Measurements from ENCODE around the gene ITGB1BP2.
"Not testable (repeated sequence)": the region's sequence is repeated elsewhere in the genome, so short reads cannot be mapped to it uniquely, and the experiment has no call there.

Gene ITGB1BP2

GRCh38 chrX:71300495-71300894, 1.1 kb upstream of the ITGB1BP2 start:
- H3K4me1 ChIP-seq (ENCODE audit: control insufficient read depth in 1 of 2, insufficient read depth in 2 of 2, low read length in 2 of 2); H3K27ac ChIP-seq (ENCODE audit: low read depth, low read length); H3K9ac ChIP-seq (ENCODE audit: low read depth in 1 of 2, low read length in 2 of 2); H3K27me3 ChIP-seq (ENCODE audit: control insufficient read depth in 1 of 2, insufficient read depth in 2 of 2, low read length in 2 of 2); H3K9me3 ChIP-seq (ENCODE audit: control insufficient read depth in 1 of 2, low read length in 2 of 2); H3K4me3 ChIP-seq (ENCODE audit: low read depth in 1 of 2, low read length in 2 of 2): not testable (repeated sequence)
- H3K36me3 ChIP-seq (ENCODE audit: control insufficient read depth in 1 of 2, insufficient read depth in 2 of 2, low read length in 2 of 2) = peaks cover 28 to 38% of the 10 kb centered on the region in 2 donors

- H3K36me3 ChIP-seq (ENCODE audit: control insufficient read depth in 1 of 2, insufficient read depth in 2 of 2, low read length in 2 of 2) = peaks cover 14 to 22% of the 10 kb centered on the region in 2 donors
- no peaks in the 10 kb centered on the region for H3K9me3 ChIP-seq (ENCODE audit: control insufficient read depth in 1 of 2, low read length in 2 of 2)
- no peak overlapping the region for H3K27ac ChIP-seq (ENCODE audit: low read depth, low read length)
- H3K4me3 ChIP-seq (ENCODE audit: low read depth in 1 of 2, low read length in 2 of 2) = no peak overlapping the region
- no peaks in the 10 kb centered on the region for H3K4me1 ChIP-seq (ENCODE audit: control insufficient read depth in 1 of 2, insufficient read depth in 2 of 2, low read length in 2 of 2)
- H3K9ac ChIP-seq (ENCODE audit: low read depth in 1 of 2, low read length in 2 of 2) = no peak overlapping the region
- H3K27me3 ChIP-seq (ENCODE audit: control insufficient read depth in 1 of 2, insufficient read depth in 2 of 2, low read length in 2 of 2) = no peaks in the 10 kb centered on the region
These were observed 1.1 kb downstream of the ITGB1BP2 start for GRCh38 chrX:71302461-71303213.

GRCh38 chrX:71304561-71304960, 3.0 kb downstream of the ITGB1BP2 start:
- H3K4me3 ChIP-seq (ENCODE audit: low read depth in 1 of 2, low read length in 2 of 2) = no peak overlapping the region
- peaks cover 0 to 7% of the 10 kb centered on the region in 2 donors for H3K36me3 ChIP-seq (ENCODE audit: control insufficient read depth in 1 of 2, insufficient read depth in 2 of 2, low read length in 2 of 2)
- no peaks in the 10 kb centered on the region for H3K4me1 ChIP-seq (ENCODE audit: control insufficient read depth in 1 of 2, insufficient read depth in 2 of 2, low read length in 2 of 2)
- no peaks in the 10 kb centered on the region for H3K27me3 ChIP-seq (ENCODE audit: control insufficient read depth in 1 of 2, insufficient read depth in 2 of 2, low read length in 2 of 2)
- H3K9ac ChIP-seq (ENCODE audit: low read depth in 1 of 2, low read length in 2 of 2) = no peak overlapping the region
- no peak overlapping the region for H3K27ac ChIP-seq (ENCODE audit: low read depth, low read length)
- H3K9me3 ChIP-seq (ENCODE audit: control insufficient read depth in 1 of 2, low read length in 2 of 2) = no peaks in the 10 kb centered on the region

- Histone ChIP-seq H3K27ac (ENCODE audit: low read depth, low read length) (no peak overlapping the region), H3K9ac (ENCODE audit: low read depth in 1 of 2, low read length in 2 of 2) (no peak overlapping the region), H3K4me1 (ENCODE audit: control insufficient read depth in 1 of 2, insufficient read depth in 2 of 2, low read length in 2 of 2) (no peaks in the 10 kb centered on the region), H3K9me3 (ENCODE audit: control insufficient read depth in 1 of 2, low read length in 2 of 2) (no peaks in the 10 kb centered on the region), H3K27me3 (ENCODE audit: control insufficient read depth in 1 of 2, insufficient read depth in 2 of 2, low read length in 2 of 2) (no peaks in the 10 kb centered on the region), H3K4me3 (ENCODE audit: low read depth in 1 of 2, low read length in 2 of 2) (no peak overlapping the region), H3K36me3 (ENCODE audit: control insufficient read depth in 1 of 2, insufficient read depth in 2 of 2, low read length in 2 of 2) (no peaks in the 10 kb centered on the region)
These were observed 14.4 kb downstream of the ITGB1BP2 start for GRCh38 chrX:71315917-71316316.

GRCh38 chrX:71316959-71317358, 15.4 kb downstream of the ITGB1BP2 start:
- not testable (repeated sequence) for H3K4me3 ChIP-seq (ENCODE audit: low read depth in 1 of 2, low read length in 2 of 2); H3K27me3 ChIP-seq (ENCODE audit: control insufficient read depth in 1 of 2, insufficient read depth in 2 of 2, low read length in 2 of 2); H3K9ac ChIP-seq (ENCODE audit: low read depth in 1 of 2, low read length in 2 of 2); H3K27ac ChIP-seq (ENCODE audit: low read depth, low read length); H3K9me3 ChIP-seq (ENCODE audit: control insufficient read depth in 1 of 2, low read length in 2 of 2); H3K4me1 ChIP-seq (ENCODE audit: control insufficient read depth in 1 of 2, insufficient read depth in 2 of 2, low read length in 2 of 2); H3K36me3 ChIP-seq (ENCODE audit: control insufficient read depth in 1 of 2, insufficient read depth in 2 of 2, low read length in 2 of 2)

- no peak overlapping the region for H3K9ac ChIP-seq (ENCODE audit: low read depth in 1 of 2, low read length in 2 of 2)
- no peaks in the 10 kb centered on the region for H3K4me1 ChIP-seq (ENCODE audit: control insufficient read depth in 1 of 2, insufficient read depth in 2 of 2, low read length in 2 of 2)
- H3K27me3 ChIP-seq (ENCODE audit: control insufficient read depth in 1 of 2, insufficient read depth in 2 of 2, low read length in 2 of 2) = no peaks in the 10 kb centered on the region
- H3K9me3 ChIP-seq (ENCODE audit: control insufficient read depth in 1 of 2, low read length in 2 of 2) = no peaks in the 10 kb centered on the region
- no peak overlapping the region for H3K4me3 ChIP-seq (ENCODE audit: low read depth in 1 of 2, low read length in 2 of 2)
- H3K36me3 ChIP-seq (ENCODE audit: control insufficient read depth in 1 of 2, insufficient read depth in 2 of 2, low read length in 2 of 2) = no peaks in the 10 kb centered on the region
- no peak overlapping the region for H3K27ac ChIP-seq (ENCODE audit: low read depth, low read length)
These were observed 18.6 kb downstream of the ITGB1BP2 start for GRCh38 chrX:71320126-71320525.

GRCh38 chrX:71321731-71322130, 20.2 kb downstream of the ITGB1BP2 start:
- no peak overlapping the region for H3K4me3 ChIP-seq (ENCODE audit: low read depth in 1 of 2, low read length in 2 of 2)
- H3K9ac ChIP-seq (ENCODE audit: low read depth in 1 of 2, low read length in 2 of 2) = no peak overlapping the region
- no peaks in the 10 kb centered on the region for H3K9me3 ChIP-seq (ENCODE audit: control insufficient read depth in 1 of 2, low read length in 2 of 2)
- no peaks in the 10 kb centered on the region for H3K36me3 ChIP-seq (ENCODE audit: control insufficient read depth in 1 of 2, insufficient read depth in 2 of 2, low read length in 2 of 2)
- no peak overlapping the region for H3K27ac ChIP-seq (ENCODE audit: low read depth, low read length)
- no peaks in the 10 kb centered on the region for H3K27me3 ChIP-seq (ENCODE audit: control insufficient read depth in 1 of 2, insufficient read depth in 2 of 2, low read length in 2 of 2)
- H3K4me1 ChIP-seq (ENCODE audit: control insufficient read depth in 1 of 2, insufficient read depth in 2 of 2, low read length in 2 of 2) = no peaks in the 10 kb centered on the region

- not testable (repeated sequence) for H3K27ac ChIP-seq (ENCODE audit: low read depth, low read length); H3K27me3 ChIP-seq (ENCODE audit: control insufficient read depth in 1 of 2, insufficient read depth in 2 of 2, low read length in 2 of 2); H3K4me3 ChIP-seq (ENCODE audit: low read depth in 1 of 2, low read length in 2 of 2); H3K36me3 ChIP-seq (ENCODE audit: control insufficient read depth in 1 of 2, insufficient read depth in 2 of 2, low read length in 2 of 2); H3K4me1 ChIP-seq (ENCODE audit: control insufficient read depth in 1 of 2, insufficient read depth in 2 of 2, low read length in 2 of 2); H3K9me3 ChIP-seq (ENCODE audit: control insufficient read depth in 1 of 2, low read length in 2 of 2); H3K9ac ChIP-seq (ENCODE audit: low read depth in 1 of 2, low read length in 2 of 2)
These were observed 22.9 kb downstream of the ITGB1BP2 start for GRCh38 chrX:71324452-71324851.

GRCh38 chrX:71326394-71326793, 24.8 kb downstream of the ITGB1BP2 start:
- Histone ChIP-seq H3K27me3 (ENCODE audit: control insufficient read depth in 1 of 2, insufficient read depth in 2 of 2, low read length in 2 of 2) (no peaks in the 10 kb centered on the region), H3K36me3 (ENCODE audit: control insufficient read depth in 1 of 2, insufficient read depth in 2 of 2, low read length in 2 of 2) (no peaks in the 10 kb centered on the region), H3K9ac (ENCODE audit: low read depth in 1 of 2, low read length in 2 of 2) (no peak overlapping the region), H3K4me1 (ENCODE audit: control insufficient read depth in 1 of 2, insufficient read depth in 2 of 2, low read length in 2 of 2) (no peaks in the 10 kb centered on the region), H3K27ac (ENCODE audit: low read depth, low read length) (no peak overlapping the region), H3K4me3 (ENCODE audit: low read depth in 1 of 2, low read length in 2 of 2) (no peak overlapping the region), H3K9me3 (ENCODE audit: control insufficient read depth in 1 of 2, low read length in 2 of 2) (no peaks in the 10 kb centered on the region)

- not testable (repeated sequence) for H3K36me3 ChIP-seq (ENCODE audit: control insufficient read depth in 1 of 2, insufficient read depth in 2 of 2, low read length in 2 of 2); H3K27me3 ChIP-seq (ENCODE audit: control insufficient read depth in 1 of 2, insufficient read depth in 2 of 2, low read length in 2 of 2); H3K9me3 ChIP-seq (ENCODE audit: control insufficient read depth in 1 of 2, low read length in 2 of 2); H3K27ac ChIP-seq (ENCODE audit: low read depth, low read length); H3K9ac ChIP-seq (ENCODE audit: low read depth in 1 of 2, low read length in 2 of 2); H3K4me1 ChIP-seq (ENCODE audit: control insufficient read depth in 1 of 2, insufficient read depth in 2 of 2, low read length in 2 of 2); H3K4me3 ChIP-seq (ENCODE audit: low read depth in 1 of 2, low read length in 2 of 2)
These were observed 47.7 kb downstream of the ITGB1BP2 start for GRCh38 chrX:71349151-71349665.

Measured in duodenal mucosa (tissue), 2 donors.